Pancreas (tissue), 10 donors: ENCODE results near the gene GPT2. TPM values are rescaled to one million over a fixed set of nuclear protein-coding genes. Genes with fewer than 3 reads are reported as not detected.

ENCODE experiments used
- ATAC-seq, 4 donors: fragments of 200-7000 bp; cut with Tn5 transposase; one replicate each; pipeline versions ENCODE4 v1.8.0 to v1.9.1; 2020; ENCODE audit warnings: mild to moderate bottlenecking in 4 of 4, moderate library complexity in 4 of 4
- DNase-seq, 6 donors: peaks; one replicate each; pipeline ENCODE4 v3.0.0-alpha.2; 2020
- FAIRE-seq: peaks from 2 replicates; lab custom pipeline; 2012; peaks lifted over from hg19 to GRCh38; lab: Jason Lieb, UNC
- H3K27ac ChIP-seq, 4 donors: fragments of 200-600 bp; sonication (generic); 1 replicate in 3 of 4; 2 replicates in 1 of 4; pipeline versions ENCODE4 v1.5.0 to v1.8.0; 2020
- H3K27me3 ChIP-seq, 4 donors: fragments of 200-600 bp; one replicate each; pipeline ENCODE4 v1.8.0; 2021
- H3K36me3 ChIP-seq, 3 donors: fragments of 200-600 bp; sonication (generic) in 1 of 3; one replicate each; pipeline versions ENCODE4 v1.5.0 to v1.8.0; 2020 to 2021
- H3K4me1 ChIP-seq, 3 donors: fragments of 200-600 bp; one replicate each; pipeline ENCODE4 v1.8.0; 2021
- H3K4me3 ChIP-seq, 4 donors: fragments of 200-600 bp; sonication (generic) in 2 of 4; one replicate each; pipeline versions ENCODE4 v1.5.0 to v1.8.0; 2020 to 2021
- H3K9me3 ChIP-seq, 4 donors: fragments of 200-600 bp; one replicate each; pipeline ENCODE4 v1.8.0; 2021
- CTCF ChIP-seq, 4 donors: fragments of 200-600 bp; sonication (generic) in 3 of 4; IDR thresholded peaks; one replicate each; pipeline versions ENCODE4 v1.5.0 to v1.8.0; 2021; ENCODE audit warnings: antibody characterized with exemption in 4 of 4
- WGBS, 2 donors: extraction: QIAGEN DNeasy Blood & Tissue Kit; methylation state at CpG; one replicate each; pipeline ENCODE4 v1.1.7; 2013; 5-methylcytosine and 5-hydroxymethylcytosine counted together
- intact Hi-C, 3 donors: fragments of 100-400 bp; cut with DNase I; formaldehyde crosslinking; loops; one replicate each; pipeline versions ENCODE4 v1.11.1 to v1.14.2; 2022
- polyA plus RNA-seq, 2 donors: library from polyadenylated mRNA; stranded (reverse); fragments of 200-250 nt; gene quantifications; one replicate each; pipeline ENCODE4 v1.2.3, GENCODE V29; 2013
- total RNA-seq, 6 donors: library from RNA; stranded (reverse); fragmentation: NEBNext Ultra II Directional in 4 of 6; extraction: Animal tissue kit (Norgen Biotek cat#: 25700) in 4 of 6; gene quantifications; one replicate each; pipeline versions ENCODE4 v1.2.1 to v1.2.4, GENCODE V29; 2021 to 2023
- donor health status: healthy with polysubstance abuse.
- donor health status: DM: no; HTN: no; CAD: no; lungs with moderate emphysema.
- donor health status: DM: no; HTN: no; CAD: no.
- donor health status: control.
- donor health status: control.
- donor health status: Bipolar disorder and iron deficiency.
- donor health status: DM: yes; HTN: yes; CAD: no.
- donor health status: DM: no; HTN: no; CAD: no.
- donor health status: DM: no; HTN: no; CAD: no.
- donor health status: DM: yes; HTN: yes; CAD: no.

Gene GPT2
- total and polyA plus RNA-seq, 8 donors, result 29.7 to 122 (median 77.2) TPM

- intact Hi-C loops, result no loop called here
- DNase-seq (no peak), FAIRE-seq (no peak), ATAC-seq (no peak)
- Histone ChIP-seq H3K27ac (no peak overlapping the region), H3K4me3 (no peak overlapping the region), H3K4me1 (no peaks in the 10 kb centered on the region), H3K36me3 (peaks cover 0 to 69% (median 0%) of the 10 kb centered on the region in 3 donors), H3K9me3 (no peaks in the 10 kb centered on the region), H3K27me3 (no peaks in the 10 kb centered on the region)
- 55 to 57% methylated on average over 3 of the region's 3 CpGs for WGBS, 2 donors
- TF ChIP-seq CTCF (IDR thresholded peaks at IDR 0.05), result no peak
Observed at GRCh38 chr16:46911038-46911437, 26.9 kb downstream of the GPT2 start.

GRCh38 chr16:46911650-46912049, 27.5 kb downstream of the GPT2 start:
- intact Hi-C loops, result no loop called here
- WGBS, 2 donors, result 64 to 73% methylated on average over 4 of the region's 4 CpGs
- Histone ChIP-seq H3K4me3 (no peak overlapping the region), H3K27me3 (no peaks in the 10 kb centered on the region), H3K27ac (no peak overlapping the region), H3K9me3 (no peaks in the 10 kb centered on the region), H3K4me1 (no peaks in the 10 kb centered on the region), H3K36me3 (peaks cover 0 to 67% (median 0%) of the 10 kb centered on the region in 3 donors)
- DNase-seq (no peak), ATAC-seq (no peak), FAIRE-seq (no peak)
- TF ChIP-seq CTCF (IDR thresholded peaks at IDR 0.05), result no peak

GRCh38 chr16:46914556-46915201, 30.5 kb downstream of the GPT2 start:
- no peaks in the 10 kb centered on the region for H3K27me3 ChIP-seq
- DNase-seq (peak in 1 of 6 donors; percentile 34), FAIRE-seq (no peak), ATAC-seq (no peak)
- H3K4me1 ChIP-seq, result peaks cover 10 to 17% (median 13%) of the 10 kb centered on the region in 3 donors
- intact Hi-C loops, result no loop called here
- TF ChIP-seq CTCF (IDR thresholded peaks at IDR 0.05), result no peak
- H3K36me3 ChIP-seq, result peaks cover 0 to 52% (median 0%) of the 10 kb centered on the region in 3 donors
- H3K4me3 ChIP-seq, result no peak overlapping the region
- H3K27ac ChIP-seq, result no peak overlapping the region
- 83 to 90% methylated on average over 11 of the region's 11 CpGs for WGBS, 2 donors
- H3K9me3 ChIP-seq, result no peaks in the 10 kb centered on the region

GRCh38 chr16:46915483-46916025, 31.4 kb downstream of the GPT2 start:
- no peak for TF ChIP-seq CTCF (IDR thresholded peaks at IDR 0.05)
- Histone ChIP-seq H3K27ac (no peak overlapping the region), H3K9me3 (no peaks in the 10 kb centered on the region), H3K4me1 (peaks cover 19 to 25% (median 19%) of the 10 kb centered on the region in 3 donors), H3K27me3 (no peaks in the 10 kb centered on the region), H3K4me3 (no peak overlapping the region), H3K36me3 (peaks cover 0 to 44% (median 0%) of the 10 kb centered on the region in 3 donors)
- peak in 1 of 6 donors; percentile 31 for DNase-seq
- ATAC-seq, result no peak
- intact Hi-C loops, result no loop called here
- 93 to 97% methylated on average over 2 of the region's 2 CpGs for WGBS, 2 donors
- FAIRE-seq, result no peak

GRCh38 chr16:46916980-46917379, 32.8 kb downstream of the GPT2 start:
- WGBS, 2 donors, result 90 to 91% methylated on average over 3 of the region's 3 CpGs
- peaks cover 0 to 34% (median 0%) of the 10 kb centered on the region in 3 donors for H3K36me3 ChIP-seq
- no peak for TF ChIP-seq CTCF (IDR thresholded peaks at IDR 0.05)
- no peaks in the 10 kb centered on the region for H3K9me3 ChIP-seq
- H3K4me1 ChIP-seq, result peaks cover 28 to 36% (median 33%) of the 10 kb centered on the region in 3 donors
- intact Hi-C loops, result no loop called here
- no peak for FAIRE-seq
- no peak overlapping the region for H3K4me3 ChIP-seq
- DNase-seq, result no peak
- ATAC-seq, result no peak
- H3K27me3 ChIP-seq, result no peaks in the 10 kb centered on the region
- H3K27ac ChIP-seq, result no peak overlapping the region
